ENCODE data around the gene IFNAR2.
"Not testable (repeated sequence)": the region's sequence is repeated elsewhere in the genome, so short reads cannot be mapped to it uniquely, and the experiment has no call there.

Gene IFNAR2

DNA sequence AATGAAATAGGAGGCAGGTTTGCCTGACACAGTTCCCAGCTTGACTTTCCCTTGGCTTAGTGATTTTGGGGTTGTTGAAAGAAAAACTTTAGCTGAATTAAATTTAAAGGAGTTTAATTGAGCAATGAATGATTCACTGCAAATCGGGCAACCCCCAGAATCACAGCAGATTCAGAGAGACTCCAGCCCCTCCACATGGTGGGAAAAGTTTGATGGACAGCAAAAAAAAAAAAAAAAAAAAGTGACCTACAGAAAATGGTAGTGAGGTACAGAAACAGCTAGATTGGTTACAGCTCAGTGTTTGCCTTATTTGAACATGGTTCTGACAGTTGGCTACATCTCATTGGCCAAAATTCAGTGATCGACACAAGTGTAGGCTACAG is 12.6 kb upstream of the IFNAR2 start:
- no peak for DNase-seq (ENCODE audit: low read depth)

DNA sequence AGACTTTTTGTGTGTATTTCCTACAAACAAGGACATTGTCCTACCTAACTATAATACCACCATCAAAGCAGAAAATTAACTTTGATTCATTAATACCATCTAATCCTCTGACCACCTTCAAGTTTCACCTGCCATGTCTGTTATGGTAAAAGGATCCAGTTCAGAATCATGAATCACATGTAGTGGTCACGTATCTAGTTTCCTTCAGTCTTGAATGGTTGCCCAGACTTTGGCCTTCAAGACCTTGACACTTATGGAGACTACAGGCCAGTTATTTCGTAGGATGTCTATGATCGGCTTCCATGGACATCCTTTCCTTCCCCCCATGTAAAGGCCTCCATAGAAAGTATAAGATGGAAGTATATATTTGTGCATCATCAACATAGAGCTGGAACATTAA is 10.4 kb upstream of the IFNAR2 start:
- no peak for DNase-seq (ENCODE audit: low read depth)

- no peak for DNase-seq (ENCODE audit: low read depth)
Observed at GRCh38 chr21:33219954-33220353, 9.8 kb upstream of the IFNAR2 start.

DNA sequence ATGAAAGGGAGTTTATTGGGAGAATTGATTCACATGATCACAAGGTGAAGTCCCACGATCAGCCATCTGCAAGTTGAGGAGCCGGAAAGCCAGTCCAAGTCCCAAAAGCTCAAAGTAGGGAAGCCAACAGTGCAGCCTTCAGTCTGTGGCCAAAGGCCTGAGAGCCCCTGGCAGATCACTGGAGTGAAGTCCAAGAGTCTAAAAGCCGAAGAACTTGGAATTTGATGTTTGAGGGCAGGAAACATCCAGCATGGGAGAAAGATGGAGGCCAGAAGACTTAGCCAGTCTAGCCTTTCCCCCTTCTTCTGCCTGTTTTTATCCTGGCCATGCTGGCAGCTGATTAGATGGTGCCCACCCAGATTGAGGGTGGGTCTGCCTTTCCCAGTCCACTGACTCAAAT is 4.4 kb upstream of the IFNAR2 start:
- not testable (repeated sequence) for DNase-seq (ENCODE audit: low read depth)

- no peak for DNase-seq (ENCODE audit: low read depth)
Observed at GRCh38 chr21:33228455-33228854, 1.3 kb upstream of the IFNAR2 start.

GRCh38 chr21:33229099-33229783 is 497 bp upstream of the IFNAR2 start:
- DNase-seq (ENCODE audit: low read depth): no peak

DNA sequence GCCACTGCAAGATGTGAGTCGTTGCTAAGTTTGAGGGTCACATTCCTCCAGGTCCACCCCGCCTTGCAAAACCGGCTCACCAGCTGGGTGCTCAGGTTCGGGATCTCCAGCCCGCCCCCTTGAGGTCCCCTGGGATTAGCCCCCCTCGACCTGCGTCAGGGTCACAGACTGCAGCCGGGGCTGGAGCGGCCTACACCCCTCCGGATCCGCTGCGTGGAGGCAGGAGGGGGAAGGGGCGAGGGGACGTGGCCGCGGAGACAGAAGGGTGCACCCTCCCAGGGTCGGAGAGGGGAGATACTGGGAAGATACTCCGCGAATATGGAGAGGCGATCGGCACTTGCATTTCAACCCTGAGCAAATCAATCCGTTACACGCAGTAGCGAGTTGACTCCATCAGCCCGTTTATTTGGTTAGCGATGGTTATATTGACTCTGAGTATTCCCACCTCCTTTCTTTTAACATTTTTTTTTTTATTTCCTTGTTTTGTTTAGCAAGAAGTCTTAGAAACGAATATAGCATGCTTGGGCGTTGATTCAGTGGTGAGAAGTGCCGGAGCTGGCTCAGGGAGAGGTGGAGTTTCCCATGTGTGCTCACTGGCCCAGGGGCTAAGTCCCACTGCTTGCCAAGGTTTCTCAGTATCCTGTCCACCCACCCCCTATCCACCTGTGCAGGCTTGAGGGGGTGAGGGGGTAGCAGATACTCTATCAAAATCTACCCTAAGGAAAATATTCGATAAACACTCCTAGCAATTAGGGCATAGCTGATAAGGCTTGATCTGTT is 997 bp downstream of the IFNAR2 start:
- peak; percentile 23 for DNase-seq (ENCODE audit: low read depth)

DNA sequence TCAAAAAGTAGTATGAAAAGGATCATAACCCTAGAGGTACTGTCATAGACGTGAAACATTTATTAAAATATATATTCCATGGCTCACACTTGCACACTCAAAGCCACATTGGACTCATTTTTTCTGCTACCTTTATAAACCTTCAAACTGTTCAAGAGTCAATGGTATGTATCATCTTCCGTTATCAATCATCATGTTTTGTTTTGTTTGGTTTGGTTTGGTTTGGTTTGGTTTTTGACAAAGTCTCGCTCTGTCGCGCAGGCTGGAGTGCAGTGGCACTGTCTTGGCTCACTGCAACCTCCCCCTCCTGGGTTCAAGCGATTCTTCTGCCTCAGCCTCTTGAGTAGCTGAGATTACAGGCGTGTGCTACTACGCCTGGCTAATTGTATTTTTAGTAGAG is 1.8 kb downstream of the IFNAR2 start:
- DNase-seq (ENCODE audit: low read depth): peak; percentile 33

DNA sequence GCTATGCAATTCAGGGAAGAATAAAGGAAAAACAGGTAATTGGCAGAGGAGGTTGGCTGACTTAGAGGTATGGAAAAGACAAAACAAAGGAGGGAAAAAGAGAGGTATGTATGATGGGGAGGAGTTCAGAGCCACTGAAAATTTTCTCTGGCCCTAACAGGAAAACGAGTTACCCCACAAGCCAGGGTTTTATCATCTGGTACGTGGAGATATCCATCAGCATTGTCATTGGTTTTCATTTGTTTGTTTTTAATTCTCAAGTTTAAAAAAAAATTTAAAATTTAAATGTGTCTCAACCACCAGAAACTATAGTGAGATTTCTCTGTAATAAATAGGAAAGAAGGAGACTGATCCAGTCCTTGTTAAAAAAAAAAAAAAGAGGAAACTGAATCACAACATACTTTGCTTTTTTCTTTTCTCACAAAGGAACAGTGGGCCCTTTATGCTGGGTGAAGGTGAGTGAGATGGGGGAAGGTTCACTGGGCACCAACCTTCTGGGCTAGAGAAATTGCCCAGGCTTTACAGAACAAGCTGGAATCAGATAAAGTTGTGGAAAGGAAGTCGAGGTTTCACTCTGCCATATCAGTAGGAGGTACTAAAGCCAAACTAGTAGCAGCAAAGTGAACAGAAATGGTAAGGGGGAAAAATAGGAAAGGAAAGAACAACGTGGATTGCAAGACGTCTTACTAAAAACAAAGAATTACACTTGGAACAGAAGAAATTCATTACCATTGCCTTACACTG is 2.7 kb downstream of the IFNAR2 start:
- DNase-seq (ENCODE audit: low read depth): no peak

GRCh38 chr21:33234635-33235520 is 5.1 kb downstream of the IFNAR2 start:
- DNase-seq (ENCODE audit: low read depth): no peak

GRCh38 chr21:33236013-33236686 is 6.4 kb downstream of the IFNAR2 start:
- no peak for DNase-seq (ENCODE audit: low read depth)

GRCh38 chr21:33236766-33237165 is 7.0 kb downstream of the IFNAR2 start:
- no peak for DNase-seq (ENCODE audit: low read depth)

DNA sequence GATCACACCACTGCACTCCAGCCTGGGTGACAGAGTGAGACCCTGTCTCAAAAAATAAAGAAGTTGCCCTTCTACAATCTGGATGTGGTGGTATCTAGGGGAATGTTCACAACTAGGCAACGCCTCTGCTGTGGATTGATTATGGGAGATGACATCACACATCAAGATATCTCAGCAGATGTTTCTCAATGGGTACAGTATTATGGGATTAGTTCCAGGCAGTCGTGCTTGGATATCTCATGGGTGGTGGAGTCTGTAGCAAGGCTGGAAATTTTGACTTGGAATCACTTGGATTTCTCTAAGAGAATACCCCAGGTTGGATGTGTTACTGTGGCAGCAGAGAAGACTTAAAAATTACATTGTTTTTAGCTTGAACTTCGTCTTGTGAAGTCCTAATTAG is 7.7 kb downstream of the IFNAR2 start:
- no peak for DNase-seq (ENCODE audit: low read depth)

DNA sequence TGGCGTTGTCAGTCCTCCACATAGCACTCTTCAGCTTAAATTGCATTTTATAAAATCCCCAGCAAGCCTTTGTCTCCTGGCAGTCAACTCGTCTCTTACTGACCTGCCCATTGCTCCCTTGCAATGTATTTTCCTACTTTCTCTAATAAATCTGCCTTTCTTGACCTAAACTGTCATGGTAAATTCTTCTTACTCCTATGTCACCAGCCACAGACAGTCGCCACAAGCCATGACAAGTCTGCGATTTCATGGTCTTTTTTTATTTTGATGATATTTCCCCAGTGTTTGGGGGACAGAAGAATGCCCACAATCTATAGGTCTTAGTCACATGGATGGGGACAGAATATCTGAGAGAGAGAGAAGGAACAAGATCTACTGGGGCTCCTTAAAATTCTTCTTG is 8.4 kb downstream of the IFNAR2 start:
- DNase-seq (ENCODE audit: low read depth): no peak

DNA sequence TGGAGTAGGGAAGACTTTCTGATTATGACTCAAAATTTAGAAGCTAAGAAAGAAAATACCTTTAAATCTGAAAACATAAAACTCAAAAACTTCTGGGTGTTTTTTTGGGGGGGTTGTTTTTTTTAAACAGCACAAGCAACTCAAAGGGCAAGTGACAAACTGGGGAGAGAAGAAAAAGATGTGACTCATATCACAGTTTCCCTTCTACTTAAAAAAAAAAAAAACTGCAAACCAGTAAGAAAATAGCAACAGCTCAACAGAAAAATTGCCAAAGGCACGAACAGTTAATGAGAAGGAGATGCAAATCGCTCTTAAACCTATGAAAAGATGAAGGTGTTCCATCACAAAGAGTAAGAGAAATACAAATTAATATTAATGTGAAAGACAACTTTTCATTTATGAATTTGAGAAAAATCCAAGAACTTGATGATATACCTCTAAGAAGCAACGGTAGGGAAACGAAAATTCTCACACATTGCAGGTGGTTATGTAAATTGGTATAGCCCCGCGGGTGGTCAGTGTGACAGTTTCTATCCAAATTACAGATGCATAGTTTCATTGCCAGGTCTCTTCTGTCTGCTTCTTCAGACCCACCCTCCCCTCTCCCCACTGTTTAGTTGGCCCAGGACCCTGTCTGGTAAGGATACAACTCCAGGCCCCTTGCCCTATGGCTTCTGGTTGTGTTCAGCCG is 9.0 kb downstream of the IFNAR2 start:
- DNase-seq (ENCODE audit: low read depth): no peak

- not testable (repeated sequence) for DNase-seq (ENCODE audit: low read depth)
Observed at GRCh38 chr21:33239559-33240127, 9.9 kb downstream of the IFNAR2 start.

- no peak for DNase-seq (ENCODE audit: low read depth)
Observed at GRCh38 chr21:33240404-33240803, 10.7 kb downstream of the IFNAR2 start.

DNA sequence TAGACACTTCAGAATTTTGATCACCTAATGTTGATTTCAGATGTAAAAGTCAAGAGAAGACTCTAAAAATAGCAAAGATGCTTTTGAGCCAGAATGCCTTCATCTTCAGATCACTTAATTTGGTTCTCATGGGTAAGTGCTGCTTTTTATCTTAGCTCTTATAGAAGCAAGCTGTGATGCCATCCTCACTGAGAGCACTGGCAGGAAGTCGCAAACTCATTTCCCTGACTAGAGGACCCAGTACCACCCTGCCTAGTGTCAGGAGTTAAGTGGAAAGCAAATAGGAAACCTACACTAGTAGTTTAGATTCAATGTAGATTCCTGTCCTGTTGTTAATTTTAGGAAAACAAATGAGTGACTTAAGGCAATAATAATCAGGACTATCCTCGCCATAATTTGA is 12.1 kb downstream of the IFNAR2 start:
- DNase-seq (ENCODE audit: low read depth): no peak

DNA sequence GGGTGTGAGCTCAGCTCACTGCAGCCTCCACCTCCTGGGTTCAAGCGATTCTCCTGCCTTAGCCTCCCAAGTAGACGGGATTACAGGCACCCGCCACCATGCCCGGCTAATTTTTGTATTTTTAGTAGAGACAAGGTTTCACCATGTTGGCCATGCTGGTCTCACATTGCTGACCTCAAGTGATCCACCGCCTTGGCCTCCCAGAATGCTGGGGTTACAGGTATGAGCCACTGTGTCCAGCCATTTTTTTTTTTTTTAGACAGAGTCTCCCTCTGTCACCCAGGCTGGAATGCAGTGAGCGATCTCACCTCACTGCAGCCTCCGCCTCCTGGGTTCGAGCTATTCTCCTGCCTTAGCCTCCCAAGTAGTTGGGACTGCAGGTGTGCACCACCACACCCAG is 13.1 kb downstream of the IFNAR2 start:
- DNase-seq (ENCODE audit: low read depth): not testable (repeated sequence)

DNA sequence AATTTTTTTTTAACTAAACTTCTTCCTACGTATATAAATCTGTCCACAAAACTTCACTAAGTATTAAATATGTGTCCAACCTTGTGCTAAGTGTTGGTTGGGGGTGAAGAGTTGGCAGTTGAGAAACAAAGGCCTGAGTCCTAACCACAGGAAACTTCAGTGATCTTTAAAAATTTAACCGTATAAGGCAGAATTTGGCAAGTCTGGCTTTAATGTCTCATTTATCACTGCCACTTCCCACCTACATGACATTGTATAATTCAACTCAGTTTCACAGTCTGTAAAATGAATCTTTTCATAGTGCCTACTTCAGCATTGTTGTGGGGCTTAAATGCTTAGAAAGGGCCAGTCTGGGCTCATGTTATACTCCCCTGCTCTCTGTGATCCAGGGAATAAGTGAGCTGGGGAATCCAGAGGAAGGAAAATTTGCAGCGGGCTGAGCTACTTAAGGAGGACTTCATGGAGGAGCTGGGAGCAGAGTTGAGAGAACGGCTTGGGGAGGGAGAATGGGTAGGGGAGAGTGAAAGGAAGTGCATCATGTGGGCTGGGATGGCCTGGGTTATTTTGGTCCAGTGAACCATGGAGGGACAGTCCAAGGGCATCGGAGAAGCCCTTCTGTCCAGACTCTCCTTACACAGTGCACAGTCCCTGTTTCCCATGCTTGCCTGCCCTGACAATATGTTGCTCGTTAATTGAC is 14.5 kb downstream of the IFNAR2 start:
- no peak for DNase-seq (ENCODE audit: low read depth)

All from activated T-helper 9 cell treated with anti-CD3 and anti-CD28 coated beads, Interleukin-2, amount 50 U/mL, for 16 hours (primary cell).